CD4-positive, alpha-beta memory T cell (primary cell): ENCODE measurements around the gene DPYSL5. TPM values are rescaled to one million over a fixed set of nuclear protein-coding genes. Genes with fewer than 3 reads are reported as not detected.
"Not testable (repeated sequence)": the region's sequence is repeated elsewhere in the genome, so short reads cannot be mapped to it uniquely, and the experiment has no call there.

ENCODE experiments used
- CTCF ChIA-PET: fragments of 350-600 bp; sonication (Branson Sonifier 250); formaldehyde crosslinking; loops from one replicate; lab custom pipeline; 2021; ENCODE audit warnings: inconsistent platforms; ENCODE audit not compliant: partially characterized antibody; lab: Charles Lee
- POLR2A ChIA-PET: fragments of 350-600 bp; sonication (Branson Sonifier 250); formaldehyde crosslinking; loops from one replicate; lab custom pipeline; 2021; ENCODE audit not compliant: partially characterized antibody; lab: Charles Lee
- DNase-seq, 5 donors: peaks; one replicate each; pipeline versions ENCODE4 v3.0.0 to v3.0.0-alpha.2; 2020 to 2022; ENCODE audit warnings: mixed read lengths in 1 of 5
- H3K27ac ChIP-seq: one replicate; pipeline ENCODE4 v1.7.0; 2013; ENCODE audit warnings: low read depth, low read length
- H3K27me3 ChIP-seq: 2 replicates; pipeline ENCODE4 v1.7.0; 2013; ENCODE audit warnings: mild to moderate bottlenecking, low read length, moderate library complexity; ENCODE audit not compliant: insufficient read depth
- H3K36me3 ChIP-seq: 2 replicates; pipeline ENCODE4 v1.7.0; 2013; ENCODE audit warnings: mild to moderate bottlenecking, low read length, moderate library complexity; ENCODE audit not compliant: insufficient read depth
- H3K4me1 ChIP-seq: 2 replicates; pipeline ENCODE4 v1.7.0; 2013; ENCODE audit warnings: mild to moderate bottlenecking, low read length, moderate library complexity; ENCODE audit not compliant: insufficient read depth
- H3K4me3 ChIP-seq, 2 donors: one replicate each; pipeline ENCODE4 v1.7.0; 2013; ENCODE audit warnings: low read length in 2 of 2, mild to moderate bottlenecking in 1 of 2
- H3K9me3 ChIP-seq, 2 donors: one replicate each; pipeline ENCODE4 v1.7.0; 2013; ENCODE audit warnings: low read length in 2 of 2, control low read depth in 1 of 2; ENCODE audit not compliant: control insufficient read depth in 1 of 2
- H3K27ac Mint-ChIP-seq, 7 donors: one replicate each; pipeline ENCODE4 v1.8.0; 2020 to 2021; ENCODE audit warnings: mixed read lengths in 7 of 7, mild to moderate bottlenecking in 6 of 7, inconsistent platforms in 3 of 7, moderate library complexity in 3 of 7
- H3K27me3 Mint-ChIP-seq, 2 donors: one replicate each; pipeline ENCODE4 v1.8.0; 2020 to 2021; ENCODE audit warnings: mixed read lengths in 2 of 2
- H3K36me3 Mint-ChIP-seq, 2 donors: one replicate each; pipeline ENCODE4 v1.8.0; 2020 to 2021; ENCODE audit warnings: mixed read lengths in 2 of 2, inconsistent platforms in 1 of 2, mild to moderate bottlenecking in 1 of 2
- H3K4me1 Mint-ChIP-seq, 4 donors: one replicate each; pipeline ENCODE4 v1.8.0; 2020 to 2021; ENCODE audit warnings: mixed read lengths in 4 of 4, mild to moderate bottlenecking in 1 of 4
- H3K4me3 Mint-ChIP-seq, 8 donors: one replicate each; pipeline ENCODE4 v1.8.0; 2020 to 2021; ENCODE audit warnings: mixed read lengths in 8 of 8, mild to moderate bottlenecking in 7 of 8, moderate library complexity in 6 of 8, inconsistent platforms in 3 of 8
- H3K9me3 Mint-ChIP-seq, 8 donors: one replicate each; pipeline ENCODE4 v1.8.0; 2020 to 2021; ENCODE audit warnings: mixed read lengths in 8 of 8, mild to moderate bottlenecking in 5 of 8, inconsistent platforms in 3 of 8, moderate library complexity in 1 of 8
- intact Hi-C: fragments of 100-400 bp; cut with micrococcal nuclease; formaldehyde crosslinking; loops from one replicate; pipeline ENCODE4 v1.15.1; 2023
- polyA plus RNA-seq, 2 donors: library from polyadenylated mRNA; unstranded; fragments of 300-500 nt; fragmentation: Illumina TruSeq; gene quantifications; one replicate each; pipeline ENCODE4 v1.2.3, GENCODE V29; 2021
- total RNA-seq, 2 experiments: library from RNA; stranded (reverse); gene quantifications; one replicate each; pipeline ENCODE4 v1.2.3, GENCODE V29; 2021

Gene DPYSL5
- total and polyA plus RNA-seq, 4 experiments from 2014 or later = not detected

DNA sequence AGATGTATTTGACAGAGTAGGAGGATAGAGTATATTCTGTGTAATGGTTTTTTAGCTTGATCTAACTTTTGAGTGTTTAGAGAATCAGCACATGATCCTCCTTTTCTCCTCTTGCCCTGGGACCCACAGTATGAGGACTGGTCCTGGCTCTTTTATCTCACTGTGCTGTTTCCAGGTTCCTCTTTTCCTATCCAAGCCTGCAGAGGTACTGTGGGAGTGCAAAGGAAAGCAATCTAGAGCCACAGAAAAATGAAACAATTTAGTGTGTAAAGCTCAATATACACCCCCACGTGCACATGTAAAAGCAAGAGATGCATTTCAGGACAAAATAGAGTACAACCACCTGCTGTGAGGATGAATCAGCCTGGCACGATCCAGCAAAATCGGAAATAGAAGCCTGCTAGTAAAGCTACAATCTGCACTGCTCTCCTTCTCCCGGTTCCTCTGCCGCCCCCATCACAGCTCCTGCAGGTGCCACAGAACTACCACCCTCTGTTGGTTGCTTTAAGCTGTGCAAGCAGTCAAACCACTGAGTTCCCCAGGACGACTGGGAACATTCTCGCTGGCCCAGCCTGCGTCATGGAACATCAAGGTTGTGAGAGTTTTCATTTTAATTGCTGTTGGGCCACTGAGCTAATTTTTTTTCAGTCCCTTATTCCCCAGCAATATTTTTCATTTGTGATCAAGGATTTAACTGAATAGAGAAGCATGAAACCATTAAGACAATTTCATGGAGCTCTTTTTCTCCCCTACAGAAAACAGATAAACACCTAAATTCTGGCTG is 74.7 kb downstream of the DPYSL5 start:
- no peak overlapping the region for H3K27ac ChIP-seq
- no peaks in the 10 kb centered on the region for H3K36me3 Mint-ChIP-seq
- no peak overlapping the region for H3K4me3 ChIP-seq
- no peaks in the 10 kb centered on the region for H3K27me3 ChIP-seq
- peaks cover 2 to 10% (median 7%) of the 10 kb centered on the region in 4 donors for H3K4me1 Mint-ChIP-seq
- no peaks in the 10 kb centered on the region for H3K9me3 ChIP-seq
- peak overlapping the region in 2 of 8 donors; percentile 7 to 26 for H3K4me3 Mint-ChIP-seq
- DNase-seq = peak in 4 of 5 donors; percentile 12 to 25 (median 22)
- peaks cover 2 to 31% of the 10 kb centered on the region in 2 donors for H3K27me3 Mint-ChIP-seq
- no peaks in the 10 kb centered on the region for H3K36me3 ChIP-seq
- H3K4me1 ChIP-seq = no peaks in the 10 kb centered on the region
- no peaks in the 10 kb centered on the region for H3K9me3 Mint-ChIP-seq
- ChIA-PET CTCF (interaction anchor here (0.6 to 2.7 kb wide), 13 partner anchors 10 to 424 kb away, joined by 3 to 19 read pairs (median 4); no protein-coding TSS in a partner anchor), POLR2A (no interaction called here)
- intact Hi-C loops = loop anchor here (5.0 kb wide), 1 partner anchor 75 kb away; the partner anchor contains the start of gene DPYSL5
- no peak overlapping the region for H3K27ac Mint-ChIP-seq

DNA sequence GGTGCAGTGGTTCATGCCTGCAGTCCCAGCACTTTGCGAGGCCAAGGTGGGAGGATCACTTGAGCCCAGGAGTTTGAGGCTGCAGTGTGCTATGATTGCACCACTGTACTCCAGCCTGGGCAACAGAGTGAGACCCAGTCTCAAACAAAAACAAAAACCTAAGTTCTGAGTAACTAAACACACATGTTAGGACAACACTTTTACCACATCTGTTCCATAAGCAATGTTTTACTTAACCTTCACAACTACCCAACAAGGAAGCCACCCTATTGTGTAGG is 75.2 kb downstream of the DPYSL5 start:
- H3K27ac ChIP-seq, H3K4me1 ChIP-seq, DNase-seq, H3K4me3 Mint-ChIP-seq, H3K9me3 Mint-ChIP-seq, H3K36me3 Mint-ChIP-seq, H3K27ac Mint-ChIP-seq, H3K4me1 Mint-ChIP-seq, POLR2A ChIA-PET, H3K27me3 ChIP-seq, H3K9me3 ChIP-seq, H3K36me3 ChIP-seq, H3K4me3 ChIP-seq: not testable (repeated sequence)
- peaks cover 2 to 31% of the 10 kb centered on the region in 2 donors for H3K27me3 Mint-ChIP-seq
- CTCF ChIA-PET = interaction anchor here (0.8 to 2.7 kb wide), 9 partner anchors 9 to 77 kb away, joined by 3 to 19 read pairs (median 4); no protein-coding TSS in a partner anchor
- intact Hi-C loops = loop anchor here (5.0 kb wide), 1 partner anchor 76 kb away; the partner anchor contains the start of gene DPYSL5

DNA sequence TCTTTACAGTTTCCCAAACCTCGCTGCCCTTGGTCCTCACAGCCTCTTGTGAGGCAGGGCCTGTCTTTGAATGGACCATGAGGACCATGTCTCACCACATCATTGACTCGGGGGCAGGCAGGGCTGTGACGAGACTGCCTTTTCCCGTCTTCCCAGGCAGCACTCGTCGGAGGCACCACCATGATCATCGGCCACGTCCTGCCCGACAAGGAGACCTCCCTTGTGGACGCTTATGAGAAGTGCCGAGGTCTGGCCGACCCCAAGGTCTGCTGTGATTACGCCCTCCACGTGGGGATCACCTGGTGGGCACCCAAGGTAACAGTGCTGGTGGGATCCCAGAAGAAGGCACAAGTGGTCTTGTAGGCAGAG is 76.8 kb downstream of the DPYSL5 start:
- Histone ChIP-seq H3K4me3 (no peak overlapping the region), H3K9me3 (no peaks in the 10 kb centered on the region), H3K27me3 (no peaks in the 10 kb centered on the region), H3K36me3 (no peaks in the 10 kb centered on the region), H3K27ac (no peak overlapping the region), H3K4me1 (no peaks in the 10 kb centered on the region)
- ChIA-PET CTCF (no interaction called here), POLR2A (no interaction called here)
- Mint-ChIP-seq H3K27ac (no peak overlapping the region), H3K27me3 (peaks cover 4 to 27% of the 10 kb centered on the region in 2 donors), H3K4me3 (no peak overlapping the region), H3K4me1 (peaks cover 2 to 10% (median 7%) of the 10 kb centered on the region in 4 donors), H3K36me3 (no peaks in the 10 kb centered on the region), H3K9me3 (no peaks in the 10 kb centered on the region)
- no peak for DNase-seq
- intact Hi-C loops = loop anchor here (5.0 kb wide), 1 partner anchor 77 kb away; the partner anchor contains the start of gene DPYSL5

DNA sequence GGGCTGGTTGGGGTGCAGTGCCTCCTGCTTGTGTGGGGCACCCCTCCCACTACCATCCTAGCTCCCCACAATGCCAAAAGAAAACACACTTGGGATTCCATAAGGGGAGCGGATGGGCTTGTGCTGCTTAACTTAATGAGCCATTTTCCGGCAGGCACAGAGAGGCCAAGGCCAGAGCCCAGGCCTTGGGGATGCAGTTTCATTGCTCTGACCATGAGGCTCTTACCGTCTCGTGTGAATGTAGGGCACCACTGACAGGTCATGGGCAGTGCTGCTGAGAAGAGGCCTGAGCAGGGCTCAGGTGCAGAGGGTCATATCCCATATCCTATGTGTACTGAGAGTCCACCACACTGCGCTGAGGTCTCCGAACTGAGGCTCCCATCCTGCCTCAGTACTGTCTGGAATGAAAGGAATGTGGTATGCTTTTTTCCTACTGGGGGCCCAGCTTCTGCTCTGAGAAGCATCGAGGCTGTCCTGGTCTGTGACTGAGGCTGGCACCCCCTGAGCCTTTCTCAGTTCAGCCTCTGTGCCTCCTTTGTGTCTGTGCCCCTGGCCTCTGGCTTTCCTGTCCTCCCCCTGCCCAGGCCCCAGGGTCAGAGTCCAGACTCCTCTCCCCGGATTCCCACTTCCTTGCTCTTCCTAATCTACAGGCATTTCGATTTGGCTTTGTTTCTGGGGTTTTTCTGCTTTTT is 77.3 kb downstream of the DPYSL5 start:
- no peak overlapping the region for H3K27ac ChIP-seq
- H3K4me1 ChIP-seq = no peaks in the 10 kb centered on the region
- peaks cover 2 to 10% (median 7%) of the 10 kb centered on the region in 4 donors for H3K4me1 Mint-ChIP-seq
- no peak overlapping the region for H3K4me3 ChIP-seq
- H3K9me3 ChIP-seq = no peaks in the 10 kb centered on the region
- CTCF ChIA-PET = no interaction called here
- H3K27me3 ChIP-seq = no peaks in the 10 kb centered on the region
- no peaks in the 10 kb centered on the region for H3K36me3 ChIP-seq
- H3K9me3 Mint-ChIP-seq = no peaks in the 10 kb centered on the region
- H3K4me3 Mint-ChIP-seq = no peak overlapping the region
- DNase-seq = no peak
- H3K36me3 Mint-ChIP-seq = no peaks in the 10 kb centered on the region
- intact Hi-C loops = no loop called here
- peaks cover 5 to 31% of the 10 kb centered on the region in 2 donors for H3K27me3 Mint-ChIP-seq
- H3K27ac Mint-ChIP-seq = no peak overlapping the region
- POLR2A ChIA-PET = no interaction called here

DNA sequence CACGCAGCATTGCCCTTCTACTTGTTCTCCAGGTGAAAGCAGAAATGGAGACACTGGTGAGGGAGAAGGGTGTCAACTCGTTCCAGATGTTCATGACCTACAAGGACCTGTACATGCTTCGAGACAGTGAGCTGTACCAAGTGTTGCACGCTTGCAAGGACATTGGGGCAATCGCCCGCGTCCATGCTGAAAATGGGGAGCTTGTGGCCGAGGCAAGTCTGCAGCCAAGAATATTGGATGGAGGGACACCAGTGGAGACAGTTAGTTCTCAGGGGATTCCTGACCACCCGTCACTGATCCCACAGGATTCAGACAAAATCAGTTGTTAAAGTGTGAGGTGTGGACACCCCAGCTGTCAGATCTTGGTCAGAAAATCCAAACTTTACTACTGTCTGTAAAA is 79.3 kb downstream of the DPYSL5 start:
- Mint-ChIP-seq H3K4me3 (no peak overlapping the region), H3K9me3 (no peaks in the 10 kb centered on the region), H3K4me1 (peaks cover 2 to 11% (median 7%) of the 10 kb centered on the region in 4 donors), H3K36me3 (no peaks in the 10 kb centered on the region), H3K27ac (no peak overlapping the region), H3K27me3 (peaks cover 4 to 21% of the 10 kb centered on the region in 2 donors)
- POLR2A ChIA-PET = no interaction called here
- no peak for DNase-seq
- no peaks in the 10 kb centered on the region for H3K27me3 ChIP-seq
- CTCF ChIA-PET = interaction anchor here (0.6 to 0.9 kb wide), 2 partner anchors 10 to 81 kb away, joined by 3 to 4 read pairs; no protein-coding TSS in a partner anchor
- no peaks in the 10 kb centered on the region for H3K9me3 ChIP-seq
- intact Hi-C loops = no loop called here
- no peak overlapping the region for H3K4me3 ChIP-seq
- no peaks in the 10 kb centered on the region for H3K4me1 ChIP-seq
- no peak overlapping the region for H3K27ac ChIP-seq
- no peaks in the 10 kb centered on the region for H3K36me3 ChIP-seq

DNA sequence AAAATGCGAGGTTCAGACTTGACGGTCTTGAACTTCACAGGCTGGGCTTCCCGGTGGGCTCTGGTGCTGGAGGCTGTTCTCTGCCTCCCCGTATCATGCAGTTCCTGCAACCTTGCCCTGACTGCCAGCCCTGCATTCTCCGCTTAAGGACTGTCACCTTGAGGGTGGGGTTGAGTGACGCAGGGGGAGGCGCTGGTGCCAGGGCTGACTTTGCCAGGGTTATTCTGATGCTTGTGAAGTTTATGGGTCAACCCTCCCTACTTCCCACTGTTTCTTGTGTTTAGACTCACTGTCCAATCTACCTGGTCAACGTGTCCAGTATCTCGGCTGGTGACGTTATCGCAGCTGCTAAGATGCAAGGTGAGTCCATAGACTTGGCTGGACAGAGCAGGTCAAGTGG is 85.0 kb downstream of the DPYSL5 start:
- Histone ChIP-seq H3K27ac (no peak overlapping the region), H3K36me3 (no peaks in the 10 kb centered on the region), H3K27me3 (no peaks in the 10 kb centered on the region), H3K4me3 (no peak overlapping the region), H3K4me1 (no peaks in the 10 kb centered on the region), H3K9me3 (no peaks in the 10 kb centered on the region)
- no peak overlapping the region for H3K4me3 Mint-ChIP-seq
- peaks cover 0 to 4% (median 0%) of the 10 kb centered on the region in 4 donors for H3K4me1 Mint-ChIP-seq
- no peak overlapping the region for H3K27ac Mint-ChIP-seq
- no peaks in the 10 kb centered on the region for H3K36me3 Mint-ChIP-seq
- H3K9me3 Mint-ChIP-seq = peaks cover 0 to 2% (median 0%) of the 10 kb centered on the region in 8 donors
- peaks cover 4 to 11% of the 10 kb centered on the region in 2 donors for H3K27me3 Mint-ChIP-seq
- ChIA-PET CTCF (interaction anchor here (1.2 to 1.3 kb wide), 2 partner anchors 10 to 87 kb away, joined by 5 to 6 read pairs; no protein-coding TSS in a partner anchor), POLR2A (no interaction called here)
- DNase-seq = no peak
- intact Hi-C loops = no loop called here
